ENCODE data around the gene LGR6.
A peak's percentile ranks its signal among the peaks of the same experiment; 100 is the strongest.
"Not testable (repeated sequence)": the region's sequence is repeated elsewhere in the genome, so short reads cannot be mapped to it uniquely, and the experiment has no call there.

LGR6 gene

GRCh38 chr1:202247837-202248795 is 54.5 kb downstream of the LGR6 start:
- peak; percentile 36 for DNase-seq

GRCh38 chr1:202248861-202249260 is 55.3 kb downstream of the LGR6 start:
- DNase-seq: no peak

- no peak for DNase-seq
Measured at GRCh38 chr1:202249436-202249835, 55.8 kb downstream of the LGR6 start.

- no peak for DNase-seq
Measured at GRCh38 chr1:202249846-202250245, 56.2 kb downstream of the LGR6 start.

- DNase-seq: no peak
Measured at GRCh38 chr1:202250982-202251381, 57.4 kb downstream of the LGR6 start.

GRCh38 chr1:202251424-202252256 is 58.0 kb downstream of the LGR6 start:
- DNase-seq: no peak

GRCh38 chr1:202252271-202252670 is 58.7 kb downstream of the LGR6 start:
- no peak for DNase-seq

GRCh38 chr1:202254454-202255252 is 61.1 kb downstream of the LGR6 start:
- no peak for DNase-seq

GRCh38 chr1:202255343-202255742 is 61.7 kb downstream of the LGR6 start:
- no peak for DNase-seq

- no peak for DNase-seq
Measured at GRCh38 chr1:202259705-202260104, 66.1 kb downstream of the LGR6 start.

- DNase-seq: not testable (repeated sequence)
Measured at GRCh38 chr1:202261209-202261958, 67.8 kb downstream of the LGR6 start.

GRCh38 chr1:202263628-202264027 is 70.0 kb downstream of the LGR6 start:
- no peak for DNase-seq

GRCh38 chr1:202264300-202264699 is 70.7 kb downstream of the LGR6 start:
- no peak for DNase-seq

- DNase-seq: no peak
Measured at GRCh38 chr1:202264726-202265125, 71.1 kb downstream of the LGR6 start.

- no peak for DNase-seq
Measured at GRCh38 chr1:202266061-202266765, 72.6 kb downstream of the LGR6 start.

GRCh38 chr1:202268032-202268431 is 74.4 kb downstream of the LGR6 start:
- no peak for DNase-seq

GRCh38 chr1:202268817-202269216 is 75.2 kb downstream of the LGR6 start:
- DNase-seq: no peak

GRCh38 chr1:202270871-202271326 is 77.3 kb downstream of the LGR6 start:
- peak; percentile 87 for DNase-seq

GRCh38 chr1:202272103-202272845 is 78.7 kb downstream of the LGR6 start:
- DNase-seq: no peak

GRCh38 chr1:202274611-202275010 is 81.0 kb downstream of the LGR6 start:
- DNase-seq: no peak

Measured in DMS 273 treated with DMSO at 0.1 percent for 48 hours (cell line).